Stimulated activated naive B cell treated with anti-CD40 and anti-IgM and Interleukin-4, amounts not matched to agents 10 μg/mL and 1 μg/mL and 100 μg/mL, for 72 hours (primary cell): ENCODE results near the gene KCTD10.

Source experiments
- ATAC-seq, 2 donors: fragments of 150-1000 bp; cut with Tn5 transposase; replicated peaks; 2 replicates each; pipeline ENCODE4 v1.10.0; 2021; ENCODE audit warnings: moderate library complexity in 1 of 2
- DNase-seq: peaks from one replicate; pipeline ENCODE4 v3.0.0; 2021
- H3K27ac Mint-ChIP-seq: one replicate; pipeline ENCODE4 v1.8.0; 2022; ENCODE audit warnings: mild to moderate bottlenecking, mixed read lengths
- H3K27me3 Mint-ChIP-seq, 2 donors: one replicate each; pipeline ENCODE4 v1.8.0; 2022; ENCODE audit warnings: mixed read lengths in 2 of 2
- H3K36me3 Mint-ChIP-seq, 2 donors: one replicate each; pipeline ENCODE4 v1.8.0; 2022; ENCODE audit warnings: mixed read lengths in 2 of 2, mild to moderate bottlenecking in 1 of 2
- H3K4me1 Mint-ChIP-seq, 2 donors: one replicate each; pipeline ENCODE4 v1.8.0; 2022; ENCODE audit warnings: mixed read lengths in 2 of 2, mild to moderate bottlenecking in 1 of 2
- H3K4me3 Mint-ChIP-seq, 2 donors: one replicate each; pipeline ENCODE4 v1.8.0; 2022; ENCODE audit warnings: mild to moderate bottlenecking in 2 of 2, mixed read lengths in 2 of 2, moderate library complexity in 1 of 2
- H3K9me3 Mint-ChIP-seq, 2 donors: one replicate each; pipeline ENCODE4 v1.8.0; 2022; ENCODE audit warnings: mixed read lengths in 2 of 2, mild to moderate bottlenecking in 1 of 2

The KCTD10 gene

GRCh38 chr12:109459247-109459646 is 17.9 kb downstream of the KCTD10 start:
- ATAC-seq (no peak), DNase-seq (no peak)
- Mint-ChIP-seq H3K9me3 (no peaks in the 10 kb centered on the region), H3K4me1 (peaks cover 20 to 36% of the 10 kb centered on the region in 2 donors), H3K27me3 (no peaks in the 10 kb centered on the region), H3K36me3 (peaks cover 56 to 58% of the 10 kb centered on the region in 2 donors), H3K4me3 (no peak overlapping the region), H3K27ac (no peak overlapping the region)

- H3K4me3 Mint-ChIP-seq, result no peak overlapping the region
- peaks cover 54 to 58% of the 10 kb centered on the region in 2 donors for H3K36me3 Mint-ChIP-seq
- no peak for ATAC-seq
- no peak overlapping the region for H3K27ac Mint-ChIP-seq
- H3K9me3 Mint-ChIP-seq, result no peaks in the 10 kb centered on the region
- peaks cover 16 to 32% of the 10 kb centered on the region in 2 donors for H3K4me1 Mint-ChIP-seq
- no peaks in the 10 kb centered on the region for H3K27me3 Mint-ChIP-seq
- no peak for DNase-seq
These were observed 18.3 kb downstream of the KCTD10 start for GRCh38 chr12:109458771-109459208.

GRCh38 chr12:109458086-109458485 is 19.0 kb downstream of the KCTD10 start:
- ATAC-seq, result no peak
- Mint-ChIP-seq H3K27ac (no peak overlapping the region), H3K4me1 (peaks cover 10 to 25% of the 10 kb centered on the region in 2 donors), H3K36me3 (peaks cover 57 to 62% of the 10 kb centered on the region in 2 donors), H3K9me3 (no peaks in the 10 kb centered on the region), H3K27me3 (no peaks in the 10 kb centered on the region), H3K4me3 (no peak overlapping the region)
- no peak for DNase-seq

GRCh38 chr12:109455706-109456105 is 21.4 kb downstream of the KCTD10 start:
- no peak overlapping the region for H3K27ac Mint-ChIP-seq
- no peak overlapping the region for H3K4me3 Mint-ChIP-seq
- DNase-seq, result no peak
- ATAC-seq, result no peak
- H3K27me3 Mint-ChIP-seq, result no peaks in the 10 kb centered on the region
- H3K9me3 Mint-ChIP-seq, result no peaks in the 10 kb centered on the region
- H3K36me3 Mint-ChIP-seq, result peaks cover 63 to 66% of the 10 kb centered on the region in 2 donors
- H3K4me1 Mint-ChIP-seq, result peaks cover 0 to under 1% of the 10 kb centered on the region in 2 donors

GRCh38 chr12:109452489-109452888 is 24.6 kb downstream of the KCTD10 start:
- no peak for DNase-seq
- Mint-ChIP-seq H3K9me3 (no peaks in the 10 kb centered on the region), H3K27ac (no peak overlapping the region), H3K36me3 (peaks cover 53 to 58% of the 10 kb centered on the region in 2 donors), H3K27me3 (no peaks in the 10 kb centered on the region), H3K4me3 (no peak overlapping the region), H3K4me1 (no peaks in the 10 kb centered on the region)
- no peak for ATAC-seq

- Mint-ChIP-seq H3K27ac (no peak overlapping the region), H3K4me1 (no peaks in the 10 kb centered on the region), H3K36me3 (peaks cover 46 to 47% of the 10 kb centered on the region in 2 donors), H3K4me3 (no peak overlapping the region), H3K27me3 (no peaks in the 10 kb centered on the region), H3K9me3 (no peaks in the 10 kb centered on the region)
- no peak for DNase-seq
- ATAC-seq, result no peak
These were observed 25.7 kb downstream of the KCTD10 start for GRCh38 chr12:109451400-109451799.

GRCh38 chr12:109450980-109451379 is 26.1 kb downstream of the KCTD10 start:
- peaks cover 43% of the 10 kb centered on the region in 2 donors for H3K36me3 Mint-ChIP-seq
- H3K9me3 Mint-ChIP-seq, result no peaks in the 10 kb centered on the region
- no peak for DNase-seq
- H3K27me3 Mint-ChIP-seq, result no peaks in the 10 kb centered on the region
- no peak overlapping the region for H3K4me3 Mint-ChIP-seq
- no peak overlapping the region for H3K27ac Mint-ChIP-seq
- H3K4me1 Mint-ChIP-seq, result no peaks in the 10 kb centered on the region
- ATAC-seq, result no peak

GRCh38 chr12:109449845-109450532 is 27.1 kb downstream of the KCTD10 start:
- DNase-seq, result no peak
- no peak for ATAC-seq
- H3K36me3 Mint-ChIP-seq, result peaks cover 37 to 42% of the 10 kb centered on the region in 2 donors
- H3K4me1 Mint-ChIP-seq, result no peaks in the 10 kb centered on the region
- H3K27me3 Mint-ChIP-seq, result no peaks in the 10 kb centered on the region
- no peak overlapping the region for H3K27ac Mint-ChIP-seq
- H3K4me3 Mint-ChIP-seq, result no peak overlapping the region
- H3K9me3 Mint-ChIP-seq, result no peaks in the 10 kb centered on the region

GRCh38 chr12:109448707-109449390 is 28.3 kb downstream of the KCTD10 start:
- H3K27me3 Mint-ChIP-seq, result no peaks in the 10 kb centered on the region
- DNase-seq (no peak), ATAC-seq (no peak)
- no peak overlapping the region for H3K27ac Mint-ChIP-seq
- H3K36me3 Mint-ChIP-seq, result peaks cover 37 to 44% of the 10 kb centered on the region in 2 donors
- H3K4me3 Mint-ChIP-seq, result no peak overlapping the region
- no peaks in the 10 kb centered on the region for H3K4me1 Mint-ChIP-seq
- no peaks in the 10 kb centered on the region for H3K9me3 Mint-ChIP-seq

GRCh38 chr12:109448272-109448671 is 28.8 kb downstream of the KCTD10 start:
- DNase-seq (no peak), ATAC-seq (no peak)
- no peak overlapping the region for H3K27ac Mint-ChIP-seq
- no peaks in the 10 kb centered on the region for H3K4me1 Mint-ChIP-seq
- peaks cover 32 to 40% of the 10 kb centered on the region in 2 donors for H3K36me3 Mint-ChIP-seq
- H3K27me3 Mint-ChIP-seq, result no peaks in the 10 kb centered on the region
- H3K9me3 Mint-ChIP-seq, result no peaks in the 10 kb centered on the region
- no peak overlapping the region for H3K4me3 Mint-ChIP-seq

GRCh38 chr12:109447482-109447881 is 29.6 kb downstream of the KCTD10 start:
- no peak for ATAC-seq
- peaks cover 29 to 42% of the 10 kb centered on the region in 2 donors for H3K36me3 Mint-ChIP-seq
- no peak for DNase-seq

GRCh38 chr12:109446869-109447268 is 30.2 kb downstream of the KCTD10 start:
- ATAC-seq, result no peak
- Mint-ChIP-seq H3K27ac (no peak overlapping the region), H3K4me3 (no peak overlapping the region), H3K36me3 (peaks cover 26 to 38% of the 10 kb centered on the region in 2 donors), H3K4me1 (no peaks in the 10 kb centered on the region), H3K9me3 (no peaks in the 10 kb centered on the region), H3K27me3 (no peaks in the 10 kb centered on the region)
- no peak for DNase-seq

More at GRCh38 chr12:109447482-109447881, 29.6 kb downstream of the KCTD10 start:
- H3K27me3 Mint-ChIP-seq, result no peaks in the 10 kb centered on the region
- H3K27ac Mint-ChIP-seq, result no peak overlapping the region
- H3K4me1 Mint-ChIP-seq, result no peaks in the 10 kb centered on the region
- no peak overlapping the region for H3K4me3 Mint-ChIP-seq
- H3K9me3 Mint-ChIP-seq, result no peaks in the 10 kb centered on the region

GRCh38 chr12:109445191-109445609 is 31.9 kb downstream of the KCTD10 start:
- Mint-ChIP-seq H3K27ac (no peak overlapping the region), H3K27me3 (no peaks in the 10 kb centered on the region), H3K9me3 (no peaks in the 10 kb centered on the region), H3K4me3 (no peak overlapping the region), H3K36me3 (peaks cover 14 to 31% of the 10 kb centered on the region in 2 donors), H3K4me1 (no peaks in the 10 kb centered on the region)
- ATAC-seq, result no peak
- no peak for DNase-seq

GRCh38 chr12:109444259-109444658 is 32.8 kb downstream of the KCTD10 start:
- Mint-ChIP-seq H3K9me3 (no peaks in the 10 kb centered on the region), H3K27me3 (no peaks in the 10 kb centered on the region), H3K36me3 (peaks cover 9 to 26% of the 10 kb centered on the region in 2 donors), H3K4me3 (no peak overlapping the region), H3K4me1 (no peaks in the 10 kb centered on the region), H3K27ac (no peak overlapping the region)
- ATAC-seq (no peak), DNase-seq (no peak)

- H3K4me3 Mint-ChIP-seq, result no peak overlapping the region
- DNase-seq, result no peak
- no peaks in the 10 kb centered on the region for H3K4me1 Mint-ChIP-seq
- peaks cover 9 to 23% of the 10 kb centered on the region in 2 donors for H3K36me3 Mint-ChIP-seq
- H3K27me3 Mint-ChIP-seq, result no peaks in the 10 kb centered on the region
- no peaks in the 10 kb centered on the region for H3K9me3 Mint-ChIP-seq
- no peak overlapping the region for H3K27ac Mint-ChIP-seq
- ATAC-seq, result no peak
These were observed 33.3 kb downstream of the KCTD10 start for GRCh38 chr12:109443794-109444193.
